H1 (cell line): Measurements from ENCODE around the gene CAB39L. TPM values are rescaled to one million over a fixed set of nuclear protein-coding genes. Genes with fewer than 3 reads are reported as not detected.

Source experiments
- CTCF ChIA-PET: fragments of 300-600 bp; sonication (Branson Sonifier 250); formaldehyde crosslinking; loops from one replicate; lab custom pipeline; 2021; ENCODE audit not compliant: partially characterized antibody; lab: Charles Lee
- POLR2A ChIA-PET: fragments of 300-600 bp; sonication (Branson Sonifier 250); formaldehyde crosslinking; loops from one replicate; lab custom pipeline; 2021; ENCODE audit warnings: inconsistent platforms; ENCODE audit not compliant: partially characterized antibody; lab: Charles Lee
- DNase-seq, 2 experiments: peaks; one replicate each; pipeline versions ENCODE4 v3.0.0 to v3.0.0-alpha.2; 2010 to 2022; ENCODE audit warnings: low spot score in 2 of 2, low read depth in 1 of 2, mixed read lengths in 1 of 2
- FAIRE-seq: peaks from 2 replicates; lab custom pipeline; 2011; peaks lifted over from hg19 to GRCh38; lab: Jason Lieb, UNC
- H2AFZ ChIP-seq: 2 replicates; pipeline ENCODE4 v1.8.1; 2012; ENCODE audit warnings: low read length, inconsistent platforms
- H2AK5ac ChIP-seq: 2 replicates; pipeline ENCODE4 v1.6.1; 2013; ENCODE audit warnings: low read depth, low read length
- H2BK120ac ChIP-seq: replicated peaks from 2 replicates; pipeline ENCODE3; 2013; ENCODE audit warnings: low read depth, low read length, inconsistent platforms
- H2BK12ac ChIP-seq: 2 replicates; pipeline ENCODE4 v1.6.1; 2013; ENCODE audit warnings: low read depth, low read length
- H2BK15ac ChIP-seq: 2 replicates; pipeline ENCODE4 v1.6.1; 2013; ENCODE audit warnings: low read length
- H2BK20ac ChIP-seq: 2 replicates; pipeline ENCODE4 v1.6.1; 2013; ENCODE audit warnings: low read length
- H2BK5ac ChIP-seq: 2 replicates; pipeline ENCODE4 v1.6.1; 2013; ENCODE audit warnings: low read depth, low read length
- H3K14ac ChIP-seq: 2 replicates; pipeline ENCODE4 v1.6.1; 2013; ENCODE audit warnings: inconsistent platforms; ENCODE audit not compliant: insufficient read length
- H3K18ac ChIP-seq: 2 replicates; pipeline ENCODE4 v1.6.1; 2013; ENCODE audit warnings: low read length; ENCODE audit errors: extremely low read depth
- H3K23ac ChIP-seq: 2 replicates; pipeline ENCODE4 v1.6.1; 2013; ENCODE audit warnings: inconsistent platforms; ENCODE audit not compliant: insufficient read length
- H3K23me2 ChIP-seq: 2 replicates; pipeline ENCODE4 v1.6.1; 2013; ENCODE audit warnings: low read depth, low read length
- H3K27ac ChIP-seq: 2 replicates; pipeline ENCODE4 v1.6.1; 2011; ENCODE audit warnings: low read depth, low read length, inconsistent platforms
- H3K27me3 ChIP-seq, 4 experiments: replicated peaks in 1 of 4; 1 replicate in 1 of 4; 2 replicates in 3 of 4; pipeline versions ENCODE4 v1.6.1 to v1.8.1; 2011 to 2013; ENCODE audit warnings: low read length in 3 of 4, mild to moderate bottlenecking in 3 of 4, inconsistent platforms in 2 of 4, mixed read lengths in 2 of 4, moderate library complexity in 1 of 4; ENCODE audit not compliant: control insufficient read depth in 3 of 4, insufficient read depth in 3 of 4; ENCODE audit errors: extremely low read depth in 1 of 4
- H3K36me3 ChIP-seq, 4 experiments: 2 replicates each; pipeline versions ENCODE4 v1.6.1 to v1.8.1; 2011 to 2013; ENCODE audit warnings: mild to moderate bottlenecking in 4 of 4, low read length in 3 of 4, moderate library complexity in 2 of 4, control low read depth in 1 of 4, inconsistent platforms in 1 of 4; ENCODE audit not compliant: insufficient read depth in 4 of 4, control insufficient read depth in 2 of 4
- H3K4ac ChIP-seq: replicated peaks from 2 replicates; pipeline ENCODE3; 2013; ENCODE audit warnings: low read length, low read depth, mixed read lengths, inconsistent platforms; ENCODE audit not compliant: insufficient read length
- H3K4me1 ChIP-seq, 4 experiments: replicated peaks in 1 of 4; 1 replicate in 1 of 4; 2 replicates in 3 of 4; pipeline versions ENCODE4 v1.6.1 to v1.8.1; 2011 to 2013; ENCODE audit warnings: low read length in 3 of 4, inconsistent platforms in 2 of 4, mixed read lengths in 1 of 4; ENCODE audit not compliant: insufficient read depth in 4 of 4, control insufficient read depth in 3 of 4
- H3K4me2 ChIP-seq, 2 experiments: 2 replicates each; pipeline versions ENCODE4 v1.6.1 to v1.8.1; 2011 to 2013; ENCODE audit warnings: low read depth in 2 of 2, low read length in 2 of 2, control low read depth in 1 of 2, inconsistent platforms in 1 of 2, mild to moderate bottlenecking in 1 of 2; ENCODE audit not compliant: insufficient read depth in 1 of 2
- H3K4me3 ChIP-seq, 4 experiments: fragments of 200-600, 300-600 bp in 1 of 4; sonication (generic), shearing (Covaris generic), sonication (Bioruptor Twin) in 1 of 4; 2 replicates each; pipeline versions ENCODE4 v1.5.1 to v1.8.1; 2011 to 2016; ENCODE audit warnings: low read length in 4 of 4, low read depth in 3 of 4, control low read depth in 2 of 4, inconsistent platforms in 2 of 4, mild to moderate bottlenecking in 2 of 4, mixed read lengths in 1 of 4, moderate library complexity in 1 of 4; ENCODE audit not compliant: insufficient read depth in 2 of 4; ENCODE audit errors: extremely low read depth in 1 of 4
- H3K56ac ChIP-seq: replicated peaks from 2 replicates; pipeline ENCODE3; 2013; ENCODE audit warnings: low read depth, mild to moderate bottlenecking, mixed read lengths, low read length, inconsistent platforms; ENCODE audit not compliant: insufficient read length
- H3K79me1 ChIP-seq: 2 replicates; pipeline ENCODE4 v1.6.1; 2013; ENCODE audit warnings: low read depth, low read length, control low read depth
- H3K79me2 ChIP-seq, 2 experiments: 2 replicates each; pipeline versions ENCODE4 v1.6.1 to v1.8.1; 2012 to 2013; ENCODE audit warnings: low read length in 2 of 2, mild to moderate bottlenecking in 2 of 2, inconsistent platforms in 1 of 2; ENCODE audit not compliant: insufficient read depth in 2 of 2, control insufficient read depth in 1 of 2
- H3K9ac ChIP-seq, 4 experiments: replicated peaks in 1 of 4; 1 replicate in 1 of 4; 2 replicates in 3 of 4; pipeline versions ENCODE4 v1.6.1 to v1.8.1; 2011 to 2013; ENCODE audit warnings: low read depth in 3 of 4, low read length in 3 of 4, control low read depth in 2 of 4, mild to moderate bottlenecking in 2 of 4, moderate library complexity in 2 of 4, inconsistent platforms in 1 of 4; ENCODE audit errors: extremely low read depth in 1 of 4
- H3K9me3 ChIP-seq, 2 experiments: 2 replicates each; pipeline versions ENCODE4 v1.6.1 to v1.8.1; 2012 to 2013; ENCODE audit warnings: mild to moderate bottlenecking in 2 of 2, moderate library complexity in 2 of 2, control low read depth in 1 of 2, inconsistent platforms in 1 of 2, low read depth in 1 of 2, low read length in 1 of 2, mixed read lengths in 1 of 2; ENCODE audit not compliant: insufficient read depth in 2 of 2
- H4K20me1 ChIP-seq, 2 experiments: replicated peaks in 1 of 2; 2 replicates each; pipeline versions ENCODE3 to v1.8.1; 2011 to 2013; ENCODE audit warnings: inconsistent platforms in 2 of 2, low read length in 2 of 2, mild to moderate bottlenecking in 1 of 2; ENCODE audit not compliant: insufficient read depth in 2 of 2, control insufficient read depth in 1 of 2
- H4K5ac ChIP-seq: 2 replicates; pipeline ENCODE4 v1.6.1; 2013; ENCODE audit warnings: low read length, low read depth, mixed read lengths, inconsistent platforms; ENCODE audit not compliant: insufficient read length
- H4K8ac ChIP-seq: 2 replicates; pipeline ENCODE4 v1.8.0; 2013; ENCODE audit warnings: mild to moderate bottlenecking, moderate library complexity, low read length, inconsistent platforms; ENCODE audit not compliant: insufficient read depth; ENCODE audit errors: extremely low read depth
- H4K91ac ChIP-seq: replicated peaks from 2 replicates; pipeline ENCODE3; 2013; ENCODE audit warnings: low read length, mixed read lengths, inconsistent platforms; ENCODE audit not compliant: insufficient read length
- ASH2L ChIP-seq: fragments of 200-600, 300-600 bp; sonication (generic); IDR thresholded peaks from one replicate; pipeline ENCODE4 v1.7.1; 2017; ENCODE audit warnings: low read length
- BCL11A ChIP-seq, 2 experiments: IDR thresholded peaks; one replicate each; pipeline ENCODE4 v1.6.1; 2011; ENCODE audit warnings: low read depth in 2 of 2, low read length in 2 of 2, mild to moderate bottlenecking in 2 of 2
- E2F6 ChIP-seq: IDR thresholded peaks from 2 replicates; pipeline ENCODE4 v1.6.1; 2012; ENCODE audit warnings: inconsistent platforms
- GABPA ChIP-seq: IDR thresholded peaks from 2 replicates; pipeline ENCODE4 v1.6.1; 2011; ENCODE audit warnings: mild to moderate bottlenecking, low read length, moderate library complexity, borderline replicate concordance; ENCODE audit not compliant: insufficient read depth
- GTF2F1 ChIP-seq: IDR thresholded peaks from 2 replicates; pipeline ENCODE4 v1.6.1; 2012; ENCODE audit warnings: low read depth, low read length, improper control_type of control experiment, borderline replicate concordance
- KDM4A ChIP-seq: IDR thresholded peaks from one replicate; pipeline ENCODE4 v1.7.1; 2012; ENCODE audit warnings: low read depth, mild to moderate bottlenecking, moderate library complexity, low read length, inconsistent platforms; ENCODE audit not compliant: severe bottlenecking
- MAFK ChIP-seq: IDR thresholded peaks from 2 replicates; pipeline ENCODE4 v1.6.1; 2012; ENCODE audit warnings: low read depth, mild to moderate bottlenecking, improper control_type of control experiment, low read length
- PHF8 ChIP-seq: fragments of 200-600 bp; sonication (generic); conservative IDR thresholded peaks from 2 replicates; pipeline ENCODE4 v1.7.1; 2012; ENCODE audit warnings: low read depth, mild to moderate bottlenecking, inconsistent platforms, low read length, moderate library complexity
- POLR2A ChIP-seq, 2 experiments: IDR thresholded peaks; 1 replicate in 1 of 2; 2 replicates in 1 of 2; pipeline ENCODE4 v1.6.1; 2011; ENCODE audit warnings: low read depth in 2 of 2, low read length in 2 of 2, mild to moderate bottlenecking in 2 of 2; ENCODE audit errors: control extremely low read depth in 1 of 2
- POU5F1 ChIP-seq: IDR thresholded peaks from 2 replicates; pipeline ENCODE4 v1.6.1; 2011; ENCODE audit warnings: low read depth, mild to moderate bottlenecking, low read length, moderate library complexity
- RBBP5 ChIP-seq: IDR thresholded peaks from 2 replicates; pipeline ENCODE4 v1.7.1; 2012; ENCODE audit warnings: low read depth, mild to moderate bottlenecking, inconsistent platforms, low read length, moderate library complexity, borderline replicate concordance
- RFX5 ChIP-seq: IDR thresholded peaks from 2 replicates; pipeline ENCODE4 v1.6.1; 2011; ENCODE audit warnings: low read depth, low read length, improper control_type of control experiment, borderline replicate concordance
- SRF ChIP-seq: IDR thresholded peaks from 2 replicates; pipeline ENCODE4 v1.6.1; 2011; ENCODE audit warnings: mild to moderate bottlenecking, low read depth, low read length, moderate library complexity
- TAF1 ChIP-seq: IDR thresholded peaks from 2 replicates; pipeline ENCODE4 v1.6.1; 2011; ENCODE audit warnings: mild to moderate bottlenecking, low read depth, low read length
- WGBS, 2 experiments: shearing (Covaris generic) in 1 of 2; methylation state at CpG; one replicate each; pipeline versions ENCODE4 v1.1.6 to v1.1.7; 2013 to 2015; ENCODE audit warnings: low lambda C conversion rate in 2 of 2, mixed read lengths in 2 of 2, inconsistent platforms in 1 of 2, low coverage in 1 of 2, missing lambda C conversion rate in 1 of 2; ENCODE audit not compliant: insufficient replicate concordance in 2 of 2, insufficient coverage in 1 of 2, insufficient read length in 1 of 2; ENCODE audit errors: extremely low coverage in 1 of 2, missing lambda C conversion rate in 1 of 2; 5-methylcytosine and 5-hydroxymethylcytosine counted together
- polyA plus RNA-seq, 7 experiments: library from polyadenylated mRNA; depleted of rRNA in 3 of 7; stranded (reverse) in 5 of 7; unstranded in 2 of 7; fragments of >200 nt in 5 of 7; fragments of 200-250 nt in 2 of 7; gene quantifications; 1 replicate in 5 of 7; 2 replicates in 1 of 7; 4 replicates in 1 of 7; pipeline versions ENCODE4 v1.2.1 to v1.2.3, GENCODE V29; 2011 to 2013; ENCODE audit warnings: missing spikeins in 2 of 7, mixed read lengths in 2 of 7
- total RNA-seq: library from RNA; stranded (reverse); fragmentation: NEBNext Ultra II Directional; extraction: Animal tissue kit (Norgen Biotek cat#: 25700); gene quantifications from 2 replicates; pipeline ENCODE4 v1.2.1, GENCODE V29; 2021

Gene CAB39L
- total and polyA plus RNA-seq, 2 of the 8 experiments (the other 6 are each of a cell fraction or from before 2014, with no cell fraction given), result 2.5 to 4.8 TPM

DNA sequence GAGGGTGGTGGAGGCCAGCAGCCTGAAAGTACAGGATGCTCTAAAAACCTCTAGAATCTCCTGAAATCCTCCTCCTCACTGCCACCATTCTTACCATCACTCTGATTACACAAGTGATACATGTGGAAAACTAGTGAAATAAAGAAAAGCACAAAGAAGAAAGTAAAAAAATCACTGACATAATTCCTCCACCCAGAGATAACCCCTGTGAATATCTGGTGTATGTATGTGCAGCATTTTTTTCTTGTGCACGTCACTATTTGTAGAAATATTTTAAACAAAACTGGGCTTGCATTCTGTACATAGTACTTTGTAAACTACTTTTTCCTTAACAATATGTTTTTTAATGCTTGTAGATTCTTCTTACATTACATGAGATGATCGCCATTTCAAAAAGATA, 122.9 kb downstream of the CAB39L start:
- POLR2A ChIA-PET, result no interaction called here

More for the DNA sequence above, 122.9 kb downstream of the CAB39L start:
- H3K9ac ChIP-seq, result no peak overlapping the region
- no peak overlapping the region for H3K27ac ChIP-seq
- no peak overlapping the region for H3K4ac ChIP-seq
- 83% methylated on average over 2 of the region's 2 CpGs; no CpG with 5 or more reads in 1 of the 2 experiments for WGBS, 2 experiments
- H3K36me3 ChIP-seq, result no peaks in the 10 kb centered on the region
- H3K27me3 ChIP-seq, result no peaks in the 10 kb centered on the region
- no peak overlapping the region for H2AFZ ChIP-seq
- no peak overlapping the region for H4K91ac ChIP-seq
- no peak overlapping the region for H2BK15ac ChIP-seq
- H3K23ac ChIP-seq, result no peak overlapping the region
- H2BK20ac ChIP-seq, result no peak overlapping the region
- FAIRE-seq, result no peak
- TF ChIP-seq RFX5 (no peak), BCL11A (IDR thresholded peaks at IDR 0.05; ENCODE audit: low read depth in 2 of 2, low read length in 2 of 2) (no peak), MAFK (no peak), POLR2A (IDR thresholded peaks at IDR 0.05; ENCODE audit: control extremely low read depth in 1 of 2, low read depth in 2 of 2, low read length in 2 of 2) (no peak), RBBP5 (no peak), SRF (no peak), POU5F1 (no peak), GTF2F1 (no peak), E2F6 (no peak), TAF1 (no peak), KDM4A (no peak), ASH2L (no peak), PHF8 (no peak), GABPA (no peak)
- no peaks in the 10 kb centered on the region for H3K23me2 ChIP-seq
- no peaks in the 10 kb centered on the region for H3K79me1 ChIP-seq
- H2BK5ac ChIP-seq, result no peak overlapping the region
- H2AK5ac ChIP-seq, result no peak overlapping the region
- no peak overlapping the region for H3K18ac ChIP-seq
- H4K5ac ChIP-seq, result no peak overlapping the region
- no peak overlapping the region for H3K4me3 ChIP-seq
- H3K56ac ChIP-seq, result no peak overlapping the region
- H4K8ac ChIP-seq, result no peak overlapping the region
- H3K4me1 ChIP-seq, result no peaks in the 10 kb centered on the region
- no peak overlapping the region for H3K4me2 ChIP-seq
- H2BK12ac ChIP-seq, result no peak overlapping the region
- DNase-seq, result no peak
- CTCF ChIA-PET, result interaction anchor here (1.8 kb wide), 1 partner anchor 20 kb away, joined by 7 read pairs; no protein-coding TSS in a partner anchor
- H3K79me2 ChIP-seq, result no peaks in the 10 kb centered on the region
- no peak overlapping the region for H2BK120ac ChIP-seq
- no peak overlapping the region for H3K14ac ChIP-seq
- no peaks in the 10 kb centered on the region for H3K9me3 ChIP-seq
- H4K20me1 ChIP-seq, result no peaks in the 10 kb centered on the region
